SK-N-SH (cell line): ENCODE results near the gene RNF151. TPM values are rescaled to one million over a fixed set of nuclear protein-coding genes. Genes with fewer than 3 reads are reported as not detected.

Experiments used
- CTCF ChIA-PET: fragments of 300-600, 350-600 bp; formaldehyde crosslinking; extraction: SDS; loops from one replicate; lab custom pipeline; 2021; lab: Yijun Ruan, JAX
- POLR2A ChIA-PET: fragments of 350-600 bp; sonication (Branson Sonifier 250); formaldehyde crosslinking; extraction: SDS; loops from one replicate; lab custom pipeline; 2020; ENCODE audit warnings: antibody characterized with exemption, inconsistent platforms; lab: Yijun Ruan, JAX
- DNase-seq: peaks from one replicate; pipeline ENCODE4 v3.0.0; 2012
- H2AFZ ChIP-seq: fragments of 200-600 bp; sonication (generic); 2 replicates; pipeline ENCODE4 v1.8.1; 2016; ENCODE audit warnings: antibody characterized with exemption, mild to moderate bottlenecking, low read depth
- H3F3A ChIP-seq: fragments of 200-600 bp; sonication (generic); replicated peaks from 2 replicates; pipeline ENCODE3; 2016; ENCODE audit warnings: antibody characterized with exemption, mild to moderate bottlenecking; ENCODE audit not compliant: insufficient read depth
- H3K27ac ChIP-seq, 2 experiments: fragments of 200-500 bp in 1 of 2; fragments of 200-600 bp in 1 of 2; sonication (Bioruptor generic) in 1 of 2; sonication (generic), shearing (Covaris generic) in 1 of 2; 2 replicates each; pipeline versions ENCODE4 v1.5.1 to v1.6.1; 2014 to 2016; ENCODE audit warnings: low read depth in 2 of 2, inconsistent platforms in 1 of 2, low read length in 1 of 2, mild to moderate bottlenecking in 1 of 2, mixed read lengths in 1 of 2
- H3K27me3 ChIP-seq: fragments of 200-600 bp; sonication (generic), shearing (Covaris generic); 2 replicates; pipeline ENCODE4 v1.6.1; 2016; ENCODE audit warnings: mixed run types; ENCODE audit not compliant: insufficient read depth
- H3K36me3 ChIP-seq, 2 experiments: fragments of 200-500 bp in 1 of 2; fragments of 200-600 bp in 1 of 2; sonication (Bioruptor generic) in 1 of 2; sonication (generic) in 1 of 2; replicated peaks in 1 of 2; 2 replicates each; pipeline versions ENCODE3 to v1.5.1; 2014 to 2016; ENCODE audit warnings: low read length in 1 of 2, mild to moderate bottlenecking in 1 of 2; ENCODE audit not compliant: insufficient read depth in 2 of 2, control insufficient read depth in 1 of 2
- H3K4me1 ChIP-seq, 2 experiments: fragments of 200-500 bp in 1 of 2; fragments of 200-600 bp in 1 of 2; sonication (Bioruptor generic) in 1 of 2; sonication (generic), shearing (Covaris generic) in 1 of 2; 2 replicates each; pipeline versions ENCODE4 v1.5.1 to v1.6.1; 2014 to 2016; ENCODE audit warnings: low read depth in 1 of 2, low read length in 1 of 2, mixed run types in 1 of 2; ENCODE audit not compliant: insufficient read depth in 2 of 2, control insufficient read depth in 1 of 2
- H3K4me2 ChIP-seq: fragments of 200-600 bp; sonication (generic), shearing (Covaris generic); 2 replicates; pipeline ENCODE4 v1.6.1; 2017; ENCODE audit warnings: mixed run types
- H3K4me3 ChIP-seq, 2 experiments: fragments of 200-500 bp in 1 of 2; fragments of 200-600 bp in 1 of 2; sonication (Bioruptor generic) in 1 of 2; sonication (generic), shearing (Covaris generic) in 1 of 2; 2 replicates each; pipeline versions ENCODE4 v1.5.1 to v1.8.1; 2014 to 2016; ENCODE audit warnings: low read depth in 2 of 2, inconsistent platforms in 1 of 2, low read length in 1 of 2, mild to moderate bottlenecking in 1 of 2, mixed read lengths in 1 of 2, moderate library complexity in 1 of 2
- H3K79me2 ChIP-seq: fragments of 200-600 bp; sonication (generic); 2 replicates; pipeline ENCODE4 v1.8.1; 2017; ENCODE audit warnings: mild to moderate bottlenecking; ENCODE audit not compliant: insufficient read depth
- H3K9ac ChIP-seq: fragments of 200-600 bp; sonication (generic); 2 replicates; pipeline ENCODE4 v1.6.1; 2017; ENCODE audit warnings: mixed run types
- H3K9me2 ChIP-seq: fragments of 200-600 bp; sonication (generic); 2 replicates; pipeline ENCODE4 v1.6.1; 2017; ENCODE audit warnings: mixed run types
- H3K9me3 ChIP-seq: fragments of 200-600 bp; sonication (generic); 2 replicates; pipeline ENCODE4 v1.6.1; 2017; ENCODE audit warnings: mixed run types, mild to moderate bottlenecking, moderate library complexity
- H4K20me1 ChIP-seq: fragments of 200-600 bp; sonication (generic); 2 replicates; pipeline ENCODE4 v1.6.1; 2017; ENCODE audit warnings: mild to moderate bottlenecking, mixed run types; ENCODE audit not compliant: insufficient read depth
- CHD2 ChIP-seq: fragments of 150-350 bp; IDR thresholded peaks from 2 replicates; pipeline ENCODE4 v1.6.1; 2018; ENCODE audit warnings: low read length; ENCODE audit not compliant: partially characterized antibody
- EZH2phosphoT487 ChIP-seq: fragments of 200-600 bp; sonication (generic); IDR thresholded peaks from 2 replicates; pipeline ENCODE4 v1.6.1; 2017; ENCODE audit warnings: low read depth, mixed run types, mild to moderate bottlenecking, antibody characterized with exemption, moderate library complexity, borderline replicate concordance
- FOSL2 ChIP-seq: IDR thresholded peaks from 2 replicates; pipeline ENCODE4 v1.4.0; 2012; ENCODE audit warnings: low read depth, mild to moderate bottlenecking, moderate library complexity, borderline replicate concordance
- GABPA ChIP-seq: IDR thresholded peaks from 2 replicates; pipeline ENCODE4 v1.4.0; 2012; ENCODE audit warnings: low read depth, mild to moderate bottlenecking
- GATA2 ChIP-seq: sonication (generic); formaldehyde crosslinking; IDR thresholded peaks from 2 replicates; pipeline ENCODE4 v1.5.0; 2020; ENCODE audit warnings: mild to moderate bottlenecking, missing genetic modification reagents
- JUND ChIP-seq: IDR thresholded peaks from 2 replicates; pipeline ENCODE4 v1.4.0; 2012
- MEF2A ChIP-seq: IDR thresholded peaks from 2 replicates; pipeline ENCODE4 v1.4.0; 2012; ENCODE audit warnings: low read depth, borderline replicate concordance
- NFIC ChIP-seq: IDR thresholded peaks from 2 replicates; pipeline ENCODE4 v1.4.0; 2012; ENCODE audit warnings: borderline replicate concordance
- NRF1 ChIP-seq: IDR thresholded peaks from 2 replicates; pipeline ENCODE4 v1.6.1; 2012; ENCODE audit warnings: low read depth, mild to moderate bottlenecking, low read length
- POLR2AphosphoS5 ChIP-seq: IDR thresholded peaks from 2 replicates; pipeline ENCODE4 v1.6.1; 2012; ENCODE audit warnings: low read depth, low read length
- RCOR1 ChIP-seq: fragments of 150-350 bp; IDR thresholded peaks from 2 replicates; pipeline ENCODE4 v1.6.1; 2017; ENCODE audit warnings: antibody characterized with exemption, low read length
- RFX5 ChIP-seq: IDR thresholded peaks from 2 replicates; pipeline ENCODE4 v1.6.1; 2012; ENCODE audit warnings: mild to moderate bottlenecking, improper control_type of control experiment, low read length
- SIN3A ChIP-seq: IDR thresholded peaks from 2 replicates; pipeline ENCODE4 v1.6.1; 2012; ENCODE audit warnings: low read depth, mild to moderate bottlenecking, low read length, moderate library complexity, borderline replicate concordance
- SMC3 ChIP-seq: IDR thresholded peaks from 2 replicates; pipeline ENCODE4 v1.6.1; 2012; ENCODE audit warnings: low read depth, low read length, improper control_type of control experiment
- WGBS: methylation state at CpG from one replicate; pipeline ENCODE4 v1.1.6; 2017; ENCODE audit warnings: low lambda C conversion rate; 5-methylcytosine and 5-hydroxymethylcytosine counted together
- polyA plus RNA-seq, 3 experiments: library from polyadenylated mRNA; depleted of rRNA; stranded (reverse); fragments of >200 nt; gene quantifications; 2 replicates each; pipeline ENCODE4 v1.2.3, GENCODE V29; 2012
- TF ChIP-seq, protein P1 (sequence below): fragments of 150-350 bp; IDR thresholded peaks from 2 replicates; pipeline ENCODE4 v1.6.1; 2016; ENCODE audit warnings: mild to moderate bottlenecking, low read depth, low read length
- TF ChIP-seq, protein P2 (sequence below): IDR thresholded peaks from 2 replicates; pipeline ENCODE4 v1.4.0; 2012; ENCODE audit warnings: low read depth, borderline replicate concordance
- TF ChIP-seq, protein P3 (sequence below): IDR thresholded peaks from 2 replicates; pipeline ENCODE4 v1.4.0; 2012; ENCODE audit warnings: low read depth
- TF ChIP-seq, protein P4 (sequence below): fragments of 150-350 bp; IDR thresholded peaks from 2 replicates; pipeline ENCODE4 v1.6.1; 2017; ENCODE audit warnings: antibody characterized with exemption, low read length, low read depth, borderline replicate concordance
- TF ChIP-seq, protein P5 (sequence below): IDR thresholded peaks from 2 replicates; pipeline ENCODE4 v1.4.0; 2012; ENCODE audit warnings: low read depth, borderline replicate concordance

RNF151 gene
- polyA plus RNA-seq, 1 of the 3 experiments (the other 2 are of a cell fraction): 0.07 TPM

GRCh38 chr16:1981398-1981836 lies 14.8 kb downstream of the RNF151 start, which contains the start of gene NOXO1:
Gene NOXO1, minus strand, starts transcription at chr16:1981469. Its CDS starts 290 bp downstream, at chr16:1981179.
- no peaks in the 10 kb centered on the region for H3K9me3 ChIP-seq
- CTCF ChIA-PET: interaction anchor here (0.6 to 3.3 kb wide), 3 partner anchors 12 to 145 kb away, joined by 3 to 19 read pairs (median 3); no protein-coding TSS in a partner anchor
- no peak for TF ChIP-seq EZH2phosphoT487
- TF ChIP-seq, protein P1, sequence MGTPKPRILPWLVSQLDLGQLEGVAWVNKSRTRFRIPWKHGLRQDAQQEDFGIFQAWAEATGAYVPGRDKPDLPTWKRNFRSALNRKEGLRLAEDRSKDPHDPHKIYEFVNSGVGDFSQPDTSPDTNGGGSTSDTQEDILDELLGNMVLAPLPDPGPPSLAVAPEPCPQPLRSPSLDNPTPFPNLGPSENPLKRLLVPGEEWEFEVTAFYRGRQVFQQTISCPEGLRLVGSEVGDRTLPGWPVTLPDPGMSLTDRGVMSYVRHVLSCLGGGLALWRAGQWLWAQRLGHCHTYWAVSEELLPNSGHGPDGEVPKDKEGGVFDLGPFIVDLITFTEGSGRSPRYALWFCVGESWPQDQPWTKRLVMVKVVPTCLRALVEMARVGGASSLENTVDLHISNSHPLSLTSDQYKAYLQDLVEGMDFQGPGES: no peak
- TF ChIP-seq GABPA: no peak
- no peak for TF ChIP-seq SMC3
- no peak for TF ChIP-seq NFIC
- H3K36me3 ChIP-seq: peaks cover 5 to 35% of the 10 kb centered on the region in 2 experiments
- no peak within 1 kb of the TSS for H3K4me3 ChIP-seq
- peaks cover 19% of the 10 kb centered on the region; the same call in 1 of the 2 replicates for H3K79me2 ChIP-seq
- H3K9me2 ChIP-seq: no peaks in the 10 kb centered on the region
- H4K20me1 ChIP-seq: no peaks in the 10 kb centered on the region
- no peaks in the 10 kb centered on the region for H3K27me3 ChIP-seq
- peaks cover 8 to 20% of the 10 kb centered on the region in 2 experiments; a peak in 2 of 4 replicates for H3K4me1 ChIP-seq
- peaks cover 15% of the 10 kb centered on the region for H3F3A ChIP-seq
- no peak within 1 kb of the TSS for H3K4me2 ChIP-seq
- no peak within 1 kb of the TSS for H2AFZ ChIP-seq
- H3K27ac ChIP-seq: no peak within 1 kb of the TSS
- POLR2A ChIA-PET: interaction anchor here (2.2 kb wide), 1 partner anchor 17 kb away, joined by 12 read pairs; the partner anchor contains the start of gene RPS2
- DNase-seq: no peak
- H3K9ac ChIP-seq: no peak within 1 kb of the TSS
- WGBS: 93% methylated on average over 6 of the region's 6 CpGs

DNA sequence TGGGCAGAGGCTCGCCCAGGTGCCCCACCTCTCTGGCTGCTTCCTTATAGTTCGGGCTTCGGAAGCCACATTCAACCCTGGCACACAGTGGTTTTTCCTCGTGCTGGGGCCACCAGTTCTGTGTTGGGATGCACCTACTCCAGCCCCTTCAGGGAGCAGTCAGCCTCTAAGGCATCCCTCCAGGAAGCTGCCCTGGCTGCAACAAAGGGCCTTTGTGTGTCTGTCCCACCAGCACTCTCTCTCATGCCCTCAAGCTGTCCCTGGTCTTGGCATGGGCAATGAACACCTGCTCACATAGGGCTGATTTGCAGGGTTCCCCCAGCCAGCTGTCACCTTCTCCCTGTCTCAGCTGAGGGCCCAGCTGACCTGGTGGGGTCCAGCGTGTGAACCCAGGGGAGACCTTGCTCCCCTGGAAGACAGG lies 15.4 kb downstream of the RNF151 start:
- 14% methylated on average over 1 of the region's 5 CpGs for WGBS
- peaks cover 8 to 20% of the 10 kb centered on the region in 2 experiments; a peak in 2 of 4 replicates for H3K4me1 ChIP-seq
- H3K27me3 ChIP-seq: no peaks in the 10 kb centered on the region
- no peaks in the 10 kb centered on the region for H3K9me3 ChIP-seq
- peaks cover 15% of the 10 kb centered on the region for H3F3A ChIP-seq
- no peak for DNase-seq
- H3K27ac ChIP-seq: no peak overlapping the region
- H3K4me2 ChIP-seq: no peak overlapping the region
- H3K79me2 ChIP-seq: peaks cover 19% of the 10 kb centered on the region; the same call in 1 of the 2 replicates
- no peak for TF ChIP-seq POLR2AphosphoS5
- TF ChIP-seq MEF2A: no peak
- no peak for TF ChIP-seq JUND
- no peak for TF ChIP-seq RCOR1
- TF ChIP-seq FOSL2: no peak
- TF ChIP-seq, protein P2, sequence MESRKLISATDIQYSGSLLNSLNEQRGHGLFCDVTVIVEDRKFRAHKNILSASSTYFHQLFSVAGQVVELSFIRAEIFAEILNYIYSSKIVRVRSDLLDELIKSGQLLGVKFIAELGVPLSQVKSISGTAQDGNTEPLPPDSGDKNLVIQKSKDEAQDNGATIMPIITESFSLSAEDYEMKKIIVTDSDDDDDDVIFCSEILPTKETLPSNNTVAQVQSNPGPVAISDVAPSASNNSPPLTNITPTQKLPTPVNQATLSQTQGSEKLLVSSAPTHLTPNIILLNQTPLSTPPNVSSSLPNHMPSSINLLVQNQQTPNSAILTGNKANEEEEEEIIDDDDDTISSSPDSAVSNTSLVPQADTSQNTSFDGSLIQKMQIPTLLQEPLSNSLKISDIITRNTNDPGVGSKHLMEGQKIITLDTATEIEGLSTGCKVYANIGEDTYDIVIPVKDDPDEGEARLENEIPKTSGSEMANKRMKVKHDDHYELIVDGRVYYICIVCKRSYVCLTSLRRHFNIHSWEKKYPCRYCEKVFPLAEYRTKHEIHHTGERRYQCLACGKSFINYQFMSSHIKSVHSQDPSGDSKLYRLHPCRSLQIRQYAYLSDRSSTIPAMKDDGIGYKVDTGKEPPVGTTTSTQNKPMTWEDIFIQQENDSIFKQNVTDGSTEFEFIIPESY: no peak
- no peak for TF ChIP-seq NRF1
- TF ChIP-seq, protein P3, sequence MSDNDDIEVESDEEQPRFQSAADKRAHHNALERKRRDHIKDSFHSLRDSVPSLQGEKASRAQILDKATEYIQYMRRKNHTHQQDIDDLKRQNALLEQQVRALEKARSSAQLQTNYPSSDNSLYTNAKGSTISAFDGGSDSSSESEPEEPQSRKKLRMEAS: no peak
- no peak for TF ChIP-seq CHD2
- no peak for TF ChIP-seq EZH2phosphoT487
- TF ChIP-seq GATA2 (CRISPR knock-in tag): no peak
- TF ChIP-seq, protein P4, sequence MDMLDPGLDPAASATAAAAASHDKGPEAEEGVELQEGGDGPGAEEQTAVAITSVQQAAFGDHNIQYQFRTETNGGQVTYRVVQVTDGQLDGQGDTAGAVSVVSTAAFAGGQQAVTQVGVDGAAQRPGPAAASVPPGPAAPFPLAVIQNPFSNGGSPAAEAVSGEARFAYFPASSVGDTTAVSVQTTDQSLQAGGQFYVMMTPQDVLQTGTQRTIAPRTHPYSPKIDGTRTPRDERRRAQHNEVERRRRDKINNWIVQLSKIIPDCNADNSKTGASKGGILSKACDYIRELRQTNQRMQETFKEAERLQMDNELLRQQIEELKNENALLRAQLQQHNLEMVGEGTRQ: no peak
- no peak for TF ChIP-seq SIN3A
- TF ChIP-seq RFX5: no peak
- TF ChIP-seq, protein P5, sequence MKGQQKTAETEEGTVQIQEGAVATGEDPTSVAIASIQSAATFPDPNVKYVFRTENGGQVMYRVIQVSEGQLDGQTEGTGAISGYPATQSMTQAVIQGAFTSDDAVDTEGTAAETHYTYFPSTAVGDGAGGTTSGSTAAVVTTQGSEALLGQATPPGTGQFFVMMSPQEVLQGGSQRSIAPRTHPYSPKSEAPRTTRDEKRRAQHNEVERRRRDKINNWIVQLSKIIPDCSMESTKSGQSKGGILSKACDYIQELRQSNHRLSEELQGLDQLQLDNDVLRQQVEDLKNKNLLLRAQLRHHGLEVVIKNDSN: no peak
- TF ChIP-seq GABPA: no peak
- H3K9me2 ChIP-seq: no peaks in the 10 kb centered on the region
- H3K36me3 ChIP-seq: peaks cover 5 to 31% of the 10 kb centered on the region in 2 experiments
- no peaks in the 10 kb centered on the region for H4K20me1 ChIP-seq
- H3K4me3 ChIP-seq: no peak overlapping the region
- H2AFZ ChIP-seq: no peak overlapping the region
- ChIA-PET POLR2A (interaction anchor here (0.7 to 2.2 kb wide), 2 partner anchors 17 to 85 kb away, joined by 3 to 12 read pairs; partner anchors contain the start of gene RPS2), CTCF (interaction anchor here (0.7 to 3.3 kb wide), 7 partner anchors 10 to 119 kb away, joined by 3 to 19 read pairs (median 3); partner anchors contain the start of genes RPS2 and TBL3)
- no peak overlapping the region for H3K9ac ChIP-seq
